Fibroblast of lung (primary cell): ENCODE data around the gene ANKRD34B.

Source experiments
- CTCF ChIP-seq, 2 donors: IDR thresholded peaks in 1 of 2; conservative IDR thresholded peaks in 1 of 2; 1 replicate in 1 of 2; 2 replicates in 1 of 2; pipeline ENCODE4 v1.5.1; 2011 to 2012; ENCODE audit warnings: low read length in 2 of 2, control low read depth in 1 of 2, inconsistent platforms in 1 of 2, low read depth in 1 of 2, mild to moderate bottlenecking in 1 of 2
- EZH2 ChIP-seq: IDR thresholded peaks from 2 replicates; pipeline ENCODE4 v1.5.1; 2012; ENCODE audit warnings: low read length, control low read depth, mild to moderate bottlenecking; ENCODE audit errors: missing control alignments

GRCh38 chr5:80559244-80559643 is 10.8 kb downstream of the ANKRD34B start:
- TF ChIP-seq CTCF (conservative IDR thresholded peaks at IDR 0.05 in 1 of 2, IDR thresholded peaks at IDR 0.05 in 1 of 2; ENCODE audit: low read depth in 1 of 2, low read length in 2 of 2) (no peak), EZH2 (no peak)
